Vagina (tissue), 2 donors: ENCODE results near the gene LTV1. TPM values are rescaled to one million over a fixed set of nuclear protein-coding genes. Genes with fewer than 3 reads are reported as not detected.
"Not testable (repeated sequence)": the region's sequence is repeated elsewhere in the genome, so short reads cannot be mapped to it uniquely, and the experiment has no call there.

Experiments used
- DNase-seq, 2 donors: peaks; one replicate each; pipeline ENCODE4 v3.0.0-alpha.2; 2017; ENCODE audit errors: extremely low spot score in 2 of 2
- H3K27ac ChIP-seq: fragments of 200-600 bp; sonication (generic); one replicate; pipeline ENCODE4 v1.5.1; 2019
- H3K27me3 ChIP-seq: fragments of 200-600 bp; sonication (generic); one replicate; pipeline ENCODE4 v1.5.1; 2019
- H3K36me3 ChIP-seq, 2 donors: fragments of 200-600 bp; sonication (generic); one replicate each; pipeline ENCODE4 v1.5.1; 2017 to 2019
- H3K4me1 ChIP-seq: fragments of 200-600 bp; sonication (generic); one replicate; pipeline ENCODE4 v1.5.1; 2019
- H3K4me3 ChIP-seq, 2 donors: fragments of 200-600 bp; sonication (generic); 1 replicate in 1 of 2; 2 replicates in 1 of 2; pipeline ENCODE4 v1.5.1; 2016 to 2019
- H3K9me3 ChIP-seq: fragments of 200-600 bp; sonication (generic); one replicate; pipeline ENCODE4 v1.5.1; 2019
- POLR2A ChIP-seq, 2 donors: fragments of 450-650 bp; IDR thresholded peaks; one replicate each; pipeline ENCODE4 v1.6.1; 2017; ENCODE audit warnings: antibody characterized with exemption in 2 of 2, mild to moderate bottlenecking in 2 of 2, moderate library complexity in 2 of 2
- POLR2AphosphoS5 ChIP-seq, 2 donors: sonication (generic); formaldehyde crosslinking; IDR thresholded peaks; one replicate each; pipeline ENCODE4 v1.9.0; 2017; ENCODE audit warnings: antibody characterized with exemption in 2 of 2, mild to moderate bottlenecking in 2 of 2, low read depth in 1 of 2; ENCODE audit not compliant: insufficient read depth in 1 of 2
- intact Hi-C: fragments of 100-400 bp; cut with DNase I; formaldehyde crosslinking; loops from one replicate; pipeline ENCODE4 v1.15.1; 2023
- total RNA-seq: library from RNA; depleted of rRNA; stranded (reverse); fragments of >200 nt; gene quantifications from one replicate; pipeline ENCODE4 v1.2.3, GENCODE V29; 2016
- TF ChIP-seq, protein P1 (sequence below), 3 experiments: fragments of 450-650 bp in 2 of 3; fragments of 200-600 bp in 1 of 3; sonication (generic) in 1 of 3; IDR thresholded peaks; one replicate each; pipeline ENCODE4 v1.5.1; 2017 to 2019; ENCODE audit warnings: antibody characterized with exemption in 3 of 3, mild to moderate bottlenecking in 2 of 3, moderate library complexity in 2 of 3

The LTV1 gene
- total RNA-seq, 1 donor from 2014 or later = 23.3 TPM

GRCh38 chr6:143857651-143858050, 14.5 kb downstream of the LTV1 start:
- DNase-seq = no peak
- H3K9me3 ChIP-seq = no peaks in the 10 kb centered on the region
- intact Hi-C loops = no loop called here
- no peaks in the 10 kb centered on the region for H3K27me3 ChIP-seq
- TF ChIP-seq POLR2AphosphoS5 (IDR thresholded peaks at IDR 0.05; ENCODE audit: insufficient read depth in 1 of 2, low read depth in 1 of 2) = no peak
- no peak for TF ChIP-seq POLR2A (IDR thresholded peaks at IDR 0.05)
- TF ChIP-seq, protein P1, sequence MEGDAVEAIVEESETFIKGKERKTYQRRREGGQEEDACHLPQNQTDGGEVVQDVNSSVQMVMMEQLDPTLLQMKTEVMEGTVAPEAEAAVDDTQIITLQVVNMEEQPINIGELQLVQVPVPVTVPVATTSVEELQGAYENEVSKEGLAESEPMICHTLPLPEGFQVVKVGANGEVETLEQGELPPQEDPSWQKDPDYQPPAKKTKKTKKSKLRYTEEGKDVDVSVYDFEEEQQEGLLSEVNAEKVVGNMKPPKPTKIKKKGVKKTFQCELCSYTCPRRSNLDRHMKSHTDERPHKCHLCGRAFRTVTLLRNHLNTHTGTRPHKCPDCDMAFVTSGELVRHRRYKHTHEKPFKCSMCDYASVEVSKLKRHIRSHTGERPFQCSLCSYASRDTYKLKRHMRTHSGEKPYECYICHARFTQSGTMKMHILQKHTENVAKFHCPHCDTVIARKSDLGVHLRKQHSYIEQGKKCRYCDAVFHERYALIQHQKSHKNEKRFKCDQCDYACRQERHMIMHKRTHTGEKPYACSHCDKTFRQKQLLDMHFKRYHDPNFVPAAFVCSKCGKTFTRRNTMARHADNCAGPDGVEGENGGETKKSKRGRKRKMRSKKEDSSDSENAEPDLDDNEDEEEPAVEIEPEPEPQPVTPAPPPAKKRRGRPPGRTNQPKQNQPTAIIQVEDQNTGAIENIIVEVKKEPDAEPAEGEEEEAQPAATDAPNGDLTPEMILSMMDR (IDR thresholded peaks at IDR 0.05) = no peak
- H3K27ac ChIP-seq = no peak overlapping the region
- no peak overlapping the region for H3K4me3 ChIP-seq
- peaks cover 0 to 77% of the 10 kb centered on the region in 2 donors for H3K36me3 ChIP-seq
- H3K4me1 ChIP-seq = no peaks in the 10 kb centered on the region

DNA sequence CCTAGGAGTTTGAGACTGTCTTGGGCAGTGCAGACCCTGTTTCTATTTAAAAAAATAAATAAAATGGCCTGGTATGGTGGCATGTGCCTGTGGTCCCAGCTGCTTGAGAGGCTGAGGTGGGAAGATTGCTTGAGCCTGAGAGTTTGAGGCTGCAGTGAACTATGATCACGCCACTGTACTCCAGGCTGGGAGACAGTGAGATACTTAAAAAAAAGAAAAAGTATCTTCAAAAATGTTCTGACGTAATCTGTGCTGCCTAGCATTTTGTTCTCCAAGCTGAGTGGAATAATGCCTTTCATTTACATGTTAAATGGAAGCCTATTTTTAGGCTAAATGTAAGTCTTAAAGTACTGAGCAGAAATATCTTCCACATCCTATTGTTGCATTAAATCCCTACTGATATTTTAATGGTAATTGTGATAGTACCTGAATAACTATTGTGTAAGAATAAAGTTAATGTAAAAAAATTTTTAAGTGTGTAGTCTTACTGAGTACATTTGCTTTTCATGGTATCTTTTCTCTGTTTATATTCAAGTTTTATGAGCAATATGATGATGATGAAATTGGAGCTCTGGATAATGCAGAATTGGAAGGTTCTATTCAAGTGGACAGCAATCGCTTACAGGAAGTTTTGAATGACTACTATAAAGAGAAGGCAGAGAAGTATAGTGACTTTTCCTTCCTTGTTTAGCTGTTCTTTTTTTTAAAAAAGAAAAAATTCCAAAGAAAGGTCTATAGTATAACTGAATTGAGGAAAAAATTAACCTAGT, 16.9 kb downstream of the LTV1 start:
- no peak for DNase-seq
- Histone ChIP-seq H3K4me3 (no peak overlapping the region), H3K27ac (no peak overlapping the region), H3K36me3 (peaks cover 0 to 79% of the 10 kb centered on the region in 2 donors), H3K27me3 (no peaks in the 10 kb centered on the region), H3K9me3 (no peaks in the 10 kb centered on the region), H3K4me1 (no peaks in the 10 kb centered on the region)
- intact Hi-C loops = no loop called here
- TF ChIP-seq, protein P1 (IDR thresholded peaks at IDR 0.05) = no peak
- TF ChIP-seq POLR2AphosphoS5 (IDR thresholded peaks at IDR 0.05; ENCODE audit: insufficient read depth in 1 of 2, low read depth in 1 of 2) (no peak), POLR2A (IDR thresholded peaks at IDR 0.05) (no peak)

DNA sequence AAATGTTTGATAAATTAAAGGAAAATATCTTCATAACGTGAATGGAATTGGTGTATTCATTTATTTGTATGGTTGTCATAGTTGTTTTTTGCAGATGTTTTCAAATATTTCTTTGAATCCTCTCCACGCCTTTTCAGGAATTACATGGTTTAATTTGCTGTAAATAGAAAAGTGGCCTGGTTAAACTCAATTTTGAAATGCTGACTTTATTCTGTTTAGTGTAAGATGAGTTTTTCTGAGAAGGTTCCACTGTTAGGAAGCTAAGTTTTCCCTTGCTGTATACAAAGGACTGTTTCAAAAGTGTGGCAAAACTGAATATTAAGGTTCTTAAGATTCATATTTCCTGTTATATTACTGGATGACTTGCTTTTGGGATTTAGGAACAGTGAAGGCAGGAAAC, 20.6 kb downstream of the LTV1 start:
- H3K27me3 ChIP-seq = no peaks in the 10 kb centered on the region
- intact Hi-C loops = no loop called here
- no peaks in the 10 kb centered on the region for H3K9me3 ChIP-seq
- no peaks in the 10 kb centered on the region for H3K4me1 ChIP-seq
- TF ChIP-seq, protein P1 (IDR thresholded peaks at IDR 0.05) = no peak
- no peak for TF ChIP-seq POLR2AphosphoS5 (IDR thresholded peaks at IDR 0.05; ENCODE audit: insufficient read depth in 1 of 2, low read depth in 1 of 2)
- no peak for TF ChIP-seq POLR2A (IDR thresholded peaks at IDR 0.05)
- no peak overlapping the region for H3K27ac ChIP-seq
- DNase-seq = no peak
- peaks cover 0 to 43% of the 10 kb centered on the region in 2 donors for H3K36me3 ChIP-seq
- no peak overlapping the region for H3K4me3 ChIP-seq

- TF ChIP-seq POLR2AphosphoS5 (IDR thresholded peaks at IDR 0.05; ENCODE audit: insufficient read depth in 1 of 2, low read depth in 1 of 2) (no peak), POLR2A (IDR thresholded peaks at IDR 0.05) (no peak)
- TF ChIP-seq, protein P1 (IDR thresholded peaks at IDR 0.05) = no peak
- Histone ChIP-seq H3K27me3 (no peaks in the 10 kb centered on the region), H3K36me3 (peaks cover 0 to 38% of the 10 kb centered on the region in 2 donors), H3K27ac (no peak within 1 kb of the TSS), H3K9me3 (no peaks in the 10 kb centered on the region), H3K4me3 (no peak within 1 kb of the TSS), H3K4me1 (no peaks in the 10 kb centered on the region)
- intact Hi-C loops = no loop called here
- DNase-seq = no peak
Measured at GRCh38 chr6:143864234-143864633, 21.1 kb downstream of the LTV1 start, which contains the start of gene ZC2HC1B. TSS of gene ZC2HC1B (plus strand) at chr6:143864474. CDS start at chr6:143864540, 66 bp downstream.

GRCh38 chr6:143867236-143867635, 24.1 kb downstream of the LTV1 start:
- TF ChIP-seq POLR2A (IDR thresholded peaks at IDR 0.05) (no peak), POLR2AphosphoS5 (IDR thresholded peaks at IDR 0.05; ENCODE audit: insufficient read depth in 1 of 2, low read depth in 1 of 2) (no peak)
- TF ChIP-seq, protein P1 (IDR thresholded peaks at IDR 0.05) = no peak
- Histone ChIP-seq H3K4me3 (no peak overlapping the region), H3K9me3 (no peaks in the 10 kb centered on the region), H3K4me1 (no peaks in the 10 kb centered on the region), H3K27me3 (no peaks in the 10 kb centered on the region), H3K27ac (no peak overlapping the region), H3K36me3 (peaks cover 0 to 13% of the 10 kb centered on the region in 2 donors)
- intact Hi-C loops = no loop called here
- no peak for DNase-seq

- H3K4me3 ChIP-seq, intact Hi-C loops: not testable (repeated sequence)
Measured at GRCh38 chr6:143868808-143869207, 25.7 kb downstream of the LTV1 start.

DNA sequence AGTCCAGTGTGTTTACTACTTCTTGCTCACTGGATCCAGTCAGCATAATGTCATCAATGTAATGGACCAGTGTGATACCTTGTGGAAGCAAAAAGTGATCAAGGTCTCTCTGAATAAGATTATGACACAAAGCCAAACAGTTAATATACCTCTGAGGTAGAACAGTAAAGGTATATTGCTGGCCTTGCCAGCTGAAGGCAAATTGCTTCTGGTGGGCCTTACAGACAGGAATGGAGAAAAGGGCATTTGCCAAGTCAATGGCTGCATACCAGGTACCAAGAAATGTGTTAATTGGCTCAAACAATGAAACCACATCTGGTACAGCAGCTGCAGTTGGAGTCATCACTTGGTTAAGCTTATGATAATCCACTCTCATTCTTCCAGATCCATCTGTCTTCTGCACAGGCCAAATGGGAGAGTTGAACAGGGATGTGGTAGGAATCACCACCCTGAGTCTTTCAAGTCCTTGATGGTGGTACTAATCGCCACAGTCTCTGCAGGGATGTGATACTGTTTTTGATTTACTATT, 28.1 kb downstream of the LTV1 start:
- H3K9me3 ChIP-seq, DNase-seq, H3K4me3 ChIP-seq, H3K36me3 ChIP-seq, H3K27ac ChIP-seq, H3K4me1 ChIP-seq, intact Hi-C loops, H3K27me3 ChIP-seq: not testable (repeated sequence)

More at GRCh38 chr6:143868808-143869207, 25.7 kb downstream of the LTV1 start:
- not testable (repeated sequence) for H3K4me1 ChIP-seq, H3K27ac ChIP-seq, DNase-seq, H3K27me3 ChIP-seq, H3K36me3 ChIP-seq, H3K9me3 ChIP-seq
